H1 (cell line): Measurements from ENCODE around the gene PPIL3.

Experiments used
- CEBPB ChIP-seq: IDR thresholded peaks from 2 replicates; pipeline ENCODE4 v1.6.1; 2012; ENCODE audit warnings: low read depth, low read length
- CREB1 ChIP-seq: IDR thresholded peaks from 2 replicates; pipeline ENCODE4 v1.6.1; 2012; ENCODE audit warnings: inconsistent platforms
- EZH2 ChIP-seq: fragments of 200-600 bp; sonication (generic); IDR thresholded peaks from 2 replicates; pipeline ENCODE4 v1.7.1; 2012; ENCODE audit warnings: low read depth, mild to moderate bottlenecking, moderate library complexity, low read length, inconsistent platforms; ENCODE audit not compliant: severe bottlenecking
- MAFK ChIP-seq: IDR thresholded peaks from 2 replicates; pipeline ENCODE4 v1.6.1; 2012; ENCODE audit warnings: low read depth, mild to moderate bottlenecking, improper control_type of control experiment, low read length
- PHF8 ChIP-seq: fragments of 200-600 bp; sonication (generic); conservative IDR thresholded peaks from 2 replicates; pipeline ENCODE4 v1.7.1; 2012; ENCODE audit warnings: low read depth, mild to moderate bottlenecking, inconsistent platforms, low read length, moderate library complexity
- POLR2A ChIP-seq, 2 experiments: IDR thresholded peaks; 1 replicate in 1 of 2; 2 replicates in 1 of 2; pipeline ENCODE4 v1.6.1; 2011; ENCODE audit warnings: low read depth in 2 of 2, low read length in 2 of 2, mild to moderate bottlenecking in 2 of 2; ENCODE audit errors: control extremely low read depth in 1 of 2
- POLR2AphosphoS5 ChIP-seq: IDR thresholded peaks from 2 replicates; pipeline ENCODE4 v1.6.1; 2011; ENCODE audit warnings: low read depth, low read length
- RAD21 ChIP-seq, 2 experiments: IDR thresholded peaks in 1 of 2; conservative IDR thresholded peaks in 1 of 2; 2 replicates each; pipeline ENCODE4 v1.6.1; 2011; ENCODE audit warnings: low read depth in 2 of 2, low read length in 2 of 2, improper control_type of control experiment in 1 of 2, inconsistent platforms in 1 of 2, mild to moderate bottlenecking in 1 of 2, moderate library complexity in 1 of 2
- SIN3A ChIP-seq, 2 experiments: IDR thresholded peaks in 1 of 2; conservative IDR thresholded peaks in 1 of 2; 2 replicates each; pipeline ENCODE4 v1.6.1; 2011 to 2012; ENCODE audit warnings: low read length in 2 of 2, improper control_type of control experiment in 1 of 2, low read depth in 1 of 2, mild to moderate bottlenecking in 1 of 2
- YY1 ChIP-seq: IDR thresholded peaks from 2 replicates; pipeline ENCODE4 v1.6.1; 2011; ENCODE audit warnings: low read depth, mild to moderate bottlenecking, low read length
- ZNF274 ChIP-seq: IDR thresholded peaks from 2 replicates; pipeline ENCODE4 v1.7.0; 2012; ENCODE audit warnings: low read length, borderline replicate concordance; ENCODE audit errors: extremely low read depth
- TF ChIP-seq, protein P1 (sequence below), 3 experiments: IDR thresholded peaks; 1 replicate in 2 of 3; 2 replicates in 1 of 3; pipeline versions ENCODE4 v1.5.1 to v1.6.1; 2011; ENCODE audit warnings: low read length in 3 of 3, mild to moderate bottlenecking in 3 of 3, inconsistent platforms in 2 of 3, low read depth in 1 of 3, moderate library complexity in 1 of 3; ENCODE audit not compliant: insufficient read depth in 1 of 3; ENCODE audit errors: control extremely low read depth in 1 of 3
- TF ChIP-seq, protein P2 (sequence below): IDR thresholded peaks from 2 replicates; pipeline ENCODE4 v1.6.1; 2012; ENCODE audit warnings: inconsistent platforms

DNA sequence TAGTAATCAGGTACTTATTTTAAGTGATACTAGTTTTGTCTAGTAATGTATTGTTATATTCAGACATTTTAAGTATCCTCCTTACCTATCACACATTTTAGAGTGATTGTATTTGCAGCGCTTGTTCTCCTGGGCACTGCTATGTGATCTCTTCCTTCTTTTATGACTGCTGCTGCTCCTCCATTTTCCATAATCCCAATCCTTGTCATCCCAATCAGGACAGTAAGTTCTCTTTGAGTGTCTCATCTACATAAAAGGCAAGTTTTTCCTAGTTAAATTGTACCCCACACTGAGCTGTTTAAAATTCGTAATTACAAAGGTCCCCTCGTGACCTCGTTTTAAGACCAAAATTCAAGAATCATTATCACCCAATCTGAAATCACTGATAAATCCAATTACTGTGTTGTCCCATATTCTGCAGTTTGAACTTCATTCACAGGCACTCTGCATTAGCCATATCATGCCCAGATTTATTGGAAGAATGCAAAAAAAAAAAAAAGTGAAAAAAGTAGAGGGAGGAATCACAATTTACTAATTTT, 27.2 kb downstream of the PPIL3 start:
- TF ChIP-seq POLR2A (IDR thresholded peaks at IDR 0.05; ENCODE audit: control extremely low read depth in 1 of 2, low read depth in 2 of 2, low read length in 2 of 2) = no peak
- TF ChIP-seq, protein P1, sequence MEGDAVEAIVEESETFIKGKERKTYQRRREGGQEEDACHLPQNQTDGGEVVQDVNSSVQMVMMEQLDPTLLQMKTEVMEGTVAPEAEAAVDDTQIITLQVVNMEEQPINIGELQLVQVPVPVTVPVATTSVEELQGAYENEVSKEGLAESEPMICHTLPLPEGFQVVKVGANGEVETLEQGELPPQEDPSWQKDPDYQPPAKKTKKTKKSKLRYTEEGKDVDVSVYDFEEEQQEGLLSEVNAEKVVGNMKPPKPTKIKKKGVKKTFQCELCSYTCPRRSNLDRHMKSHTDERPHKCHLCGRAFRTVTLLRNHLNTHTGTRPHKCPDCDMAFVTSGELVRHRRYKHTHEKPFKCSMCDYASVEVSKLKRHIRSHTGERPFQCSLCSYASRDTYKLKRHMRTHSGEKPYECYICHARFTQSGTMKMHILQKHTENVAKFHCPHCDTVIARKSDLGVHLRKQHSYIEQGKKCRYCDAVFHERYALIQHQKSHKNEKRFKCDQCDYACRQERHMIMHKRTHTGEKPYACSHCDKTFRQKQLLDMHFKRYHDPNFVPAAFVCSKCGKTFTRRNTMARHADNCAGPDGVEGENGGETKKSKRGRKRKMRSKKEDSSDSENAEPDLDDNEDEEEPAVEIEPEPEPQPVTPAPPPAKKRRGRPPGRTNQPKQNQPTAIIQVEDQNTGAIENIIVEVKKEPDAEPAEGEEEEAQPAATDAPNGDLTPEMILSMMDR (IDR thresholded peaks at IDR 0.05; ENCODE audit: control extremely low read depth in 1 of 3, insufficient read depth in 1 of 3, low read depth in 1 of 3, low read length in 3 of 3) = no peak
- TF ChIP-seq CREB1 = no peak
- no peak for TF ChIP-seq RAD21 (IDR thresholded peaks at IDR 0.05 in 1 of 2, conservative IDR thresholded peaks at IDR 0.05 in 1 of 2; ENCODE audit: low read depth in 2 of 2, low read length in 2 of 2)
- no peak for TF ChIP-seq POLR2AphosphoS5
- no peak for TF ChIP-seq PHF8
- TF ChIP-seq SIN3A (conservative IDR thresholded peaks at IDR 0.05 in 1 of 2, IDR thresholded peaks at IDR 0.05 in 1 of 2; ENCODE audit: low read depth in 1 of 2, low read length in 2 of 2) = no peak
- no peak for TF ChIP-seq CEBPB
- no peak for TF ChIP-seq EZH2
- TF ChIP-seq YY1 = no peak
- TF ChIP-seq, protein P2, sequence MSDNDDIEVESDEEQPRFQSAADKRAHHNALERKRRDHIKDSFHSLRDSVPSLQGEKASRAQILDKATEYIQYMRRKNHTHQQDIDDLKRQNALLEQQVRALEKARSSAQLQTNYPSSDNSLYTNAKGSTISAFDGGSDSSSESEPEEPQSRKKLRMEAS = no peak
- no peak for TF ChIP-seq MAFK
- no peak for TF ChIP-seq ZNF274
